ENCODE data around the gene PRPF38A.

PRPF38A gene

GRCh38 chr1:52386458-52386857 is 17.9 kb upstream of the PRPF38A start:
- TF ChIP-seq SPI1 (IDR thresholded peaks at IDR 0.05; ENCODE audit: borderline replicate concordance, low read depth) (no peak), REST (IDR thresholded peaks at IDR 0.05; ENCODE audit: insufficient replicate concordance, low read depth) (no peak), CTCF (IDR thresholded peaks at IDR 0.05; ENCODE audit: insufficient read depth, low read length) (no peak), GABPA (IDR thresholded peaks at IDR 0.05; ENCODE audit: low read depth) (no peak), POLR2AphosphoS5 (IDR thresholded peaks at IDR 0.05; ENCODE audit: low read depth) (no peak)
- H3K4me3 ChIP-seq (replicated peaks; ENCODE audit: insufficient read depth, low read length) = no peak overlapping the region
- DNase-seq (ENCODE audit: low read depth in 1 of 2, low spot score in 1 of 2) = no peak

GRCh38 chr1:52393174-52393573 is 11.2 kb upstream of the PRPF38A start:
- Histone ChIP-seq H3K27ac (replicated peaks) (no peak overlapping the region), H3K4me3 (replicated peaks; ENCODE audit: insufficient read depth, low read length) (no peak overlapping the region), H3K27me3 (ENCODE audit: insufficient read depth, poor library complexity, severe bottlenecking) (no peaks in the 10 kb centered on the region)
- no peak for DNase-seq (ENCODE audit: low read depth in 1 of 2, low spot score in 1 of 2)
- no peak for TF ChIP-seq GABPA (IDR thresholded peaks at IDR 0.05; ENCODE audit: low read depth)
- no peak for TF ChIP-seq CTCF (IDR thresholded peaks at IDR 0.05; ENCODE audit: insufficient read depth, low read length)
- no peak for TF ChIP-seq REST (IDR thresholded peaks at IDR 0.05; ENCODE audit: insufficient replicate concordance, low read depth)
- TF ChIP-seq POLR2AphosphoS5 (IDR thresholded peaks at IDR 0.05; ENCODE audit: low read depth) = no peak
- no peak for TF ChIP-seq SPI1 (IDR thresholded peaks at IDR 0.05; ENCODE audit: borderline replicate concordance, low read depth)

More at GRCh38 chr1:52386458-52386857, 17.9 kb upstream of the PRPF38A start:
- H3K27me3 ChIP-seq (ENCODE audit: insufficient read depth, poor library complexity, severe bottlenecking) = no peaks in the 10 kb centered on the region
- H3K27ac ChIP-seq (replicated peaks) = no peak overlapping the region

- DNase-seq (ENCODE audit: low read depth in 1 of 2, low spot score in 1 of 2) = no peak
- TF ChIP-seq REST (IDR thresholded peaks at IDR 0.05; ENCODE audit: insufficient replicate concordance, low read depth) (no peak), GABPA (IDR thresholded peaks at IDR 0.05; ENCODE audit: low read depth) (no peak), POLR2AphosphoS5 (IDR thresholded peaks at IDR 0.05; ENCODE audit: low read depth) (no peak), CTCF (IDR thresholded peaks at IDR 0.05; ENCODE audit: insufficient read depth, low read length) (no peak)
- Histone ChIP-seq H3K4me3 (replicated peaks; ENCODE audit: insufficient read depth, low read length) (no peak overlapping the region), H3K27me3 (ENCODE audit: insufficient read depth, poor library complexity, severe bottlenecking) (no peaks in the 10 kb centered on the region), H3K27ac (replicated peaks) (no peak overlapping the region)
These were observed 4.8 kb upstream of the PRPF38A start for GRCh38 chr1:52399629-52400028.
